ENCODE results near the gene SLX9.
"Not testable (repeated sequence)": the region's sequence is repeated elsewhere in the genome, so short reads cannot be mapped to it uniquely, and the experiment has no call there.

Gene SLX9

DNA sequence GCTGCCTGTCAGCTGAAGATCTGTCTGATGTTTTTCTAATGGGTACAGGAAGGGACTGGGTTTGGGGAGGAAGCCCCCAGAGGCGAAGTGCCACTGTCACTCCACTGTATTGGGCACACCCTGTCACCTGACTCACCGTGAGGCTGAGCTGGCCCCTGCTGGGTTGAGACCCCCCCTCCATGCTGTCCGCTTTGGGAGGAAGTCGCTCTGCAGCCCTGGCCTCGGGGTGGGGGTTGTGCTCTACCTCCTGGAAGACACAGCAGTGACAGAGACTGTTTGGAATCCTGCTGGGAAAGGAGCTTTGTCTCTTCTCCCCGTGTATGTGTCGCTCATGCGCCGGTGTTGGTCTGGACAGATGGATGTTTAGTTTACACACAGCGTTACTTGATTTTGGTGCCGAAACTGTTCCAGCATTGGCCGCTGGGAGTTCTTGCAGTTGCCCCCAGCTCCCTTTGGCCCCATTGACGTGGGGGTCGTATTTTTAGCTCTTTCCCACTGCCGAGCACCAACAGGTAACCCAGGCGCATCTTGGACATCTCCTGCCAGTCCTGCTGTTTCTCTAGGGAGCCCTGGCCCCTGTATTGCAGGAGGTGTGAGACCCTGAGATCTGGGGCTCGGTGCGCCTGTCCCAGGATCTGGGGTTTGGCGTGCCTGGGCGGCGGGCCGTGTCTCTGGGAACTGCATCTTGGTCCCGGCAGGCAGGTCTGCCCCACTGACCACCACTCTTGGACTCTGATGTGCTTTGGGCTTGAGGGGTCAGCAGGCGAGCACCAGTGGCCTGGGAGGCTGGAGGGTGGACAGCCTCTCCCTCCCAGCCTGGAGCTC is 30.3 kb downstream of the SLX9 start:
- Histone ChIP-seq H3K9me3 (ENCODE audit: insufficient read depth, low read depth, low read length) (no peaks in the 10 kb centered on the region), H3K4me1 (ENCODE audit: insufficient read depth, low read length) (no peaks in the 10 kb centered on the region), H3K27ac (ENCODE audit: low read depth, low read length) (no peak overlapping the region), H3K36me3 (ENCODE audit: insufficient read depth, low read length) (peaks cover 39% of the 10 kb centered on the region), H3K4me3 (ENCODE audit: low read length) (no peak overlapping the region), H3K9ac (ENCODE audit: low read depth, low read length) (no peak overlapping the region), H3K27me3 (ENCODE audit: insufficient read depth, low read length) (no peaks in the 10 kb centered on the region)
- 83% methylated on average over 24 of the region's 24 CpGs for WGBS

DNA sequence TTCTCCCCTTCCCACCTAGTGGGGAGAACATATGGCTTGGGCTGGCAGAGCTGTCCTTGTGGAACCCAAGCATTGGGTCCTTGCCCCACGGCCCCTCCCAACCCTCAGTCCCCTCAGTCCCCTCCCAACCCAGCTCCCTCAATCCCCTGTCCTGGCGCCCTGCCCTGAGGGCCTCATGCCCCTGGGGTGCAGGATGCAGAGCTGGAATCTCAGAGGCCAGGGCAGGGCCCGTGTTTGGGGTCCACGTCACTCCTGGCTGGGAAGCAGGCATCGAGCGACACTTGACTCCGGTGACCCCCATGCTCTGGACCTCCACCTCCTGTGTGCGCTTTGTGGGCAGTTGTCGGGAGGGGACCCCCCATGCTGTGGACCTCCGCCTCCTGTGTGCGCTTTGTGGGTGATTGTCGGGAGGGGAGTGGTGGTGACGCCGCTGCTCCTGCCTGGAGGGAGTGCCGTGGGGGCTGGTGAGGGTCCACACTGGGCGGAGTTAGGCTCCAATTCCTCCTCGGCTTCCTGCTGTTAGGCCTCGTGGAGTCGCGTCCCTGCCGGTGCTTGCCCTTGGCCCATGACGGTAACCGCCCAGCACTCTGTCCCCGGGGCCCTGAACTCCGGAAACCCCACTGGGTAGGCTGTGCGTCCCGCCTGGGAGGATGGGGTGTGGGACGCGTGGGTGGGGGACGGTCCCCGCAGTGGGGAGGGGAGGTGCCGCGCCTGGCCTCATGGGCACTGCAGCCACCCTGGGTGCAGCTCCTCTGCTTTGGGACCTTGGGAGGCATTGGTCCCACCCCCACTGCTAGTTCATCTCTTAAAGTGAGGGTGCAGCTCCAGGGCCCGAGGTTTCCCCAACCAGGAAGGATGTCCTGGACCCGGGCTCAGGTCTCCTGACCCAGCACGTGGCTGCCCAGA is 31.2 kb downstream of the SLX9 start:
- Histone ChIP-seq H3K27me3 (ENCODE audit: insufficient read depth, low read length) (no peaks in the 10 kb centered on the region), H3K9ac (ENCODE audit: low read depth, low read length) (no peak overlapping the region), H3K4me1 (ENCODE audit: insufficient read depth, low read length) (no peaks in the 10 kb centered on the region), H3K36me3 (ENCODE audit: insufficient read depth, low read length) (peaks cover 35% of the 10 kb centered on the region), H3K27ac (ENCODE audit: low read depth, low read length) (no peak overlapping the region), H3K9me3 (ENCODE audit: insufficient read depth, low read depth, low read length) (no peaks in the 10 kb centered on the region), H3K4me3 (ENCODE audit: low read length) (no peak overlapping the region)
- WGBS: 83% methylated on average over 36 of the region's 36 CpGs

DNA sequence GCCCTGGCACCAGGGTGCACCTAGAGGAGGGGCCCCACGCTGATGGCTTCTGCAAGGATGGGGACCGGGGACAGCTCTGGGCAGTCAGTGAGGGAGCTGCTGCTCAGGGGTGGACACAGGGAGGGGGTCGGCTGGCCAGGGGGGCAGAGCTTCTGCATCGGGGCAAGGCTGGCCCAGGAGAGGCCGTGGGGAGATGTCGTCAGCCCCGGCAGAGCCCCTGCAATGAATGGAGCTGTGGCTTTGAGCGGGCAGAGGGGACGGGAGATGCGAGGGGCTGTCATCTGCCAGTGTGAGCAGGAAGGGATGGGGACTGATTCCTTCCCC is 31.8 kb downstream of the SLX9 start:
- Histone ChIP-seq H3K9ac (ENCODE audit: low read depth, low read length) (no peak overlapping the region), H3K27ac (ENCODE audit: low read depth, low read length) (no peak overlapping the region), H3K27me3 (ENCODE audit: insufficient read depth, low read length) (no peaks in the 10 kb centered on the region), H3K9me3 (ENCODE audit: insufficient read depth, low read depth, low read length) (no peaks in the 10 kb centered on the region), H3K36me3 (ENCODE audit: insufficient read depth, low read length) (peaks cover 36% of the 10 kb centered on the region), H3K4me1 (ENCODE audit: insufficient read depth, low read length) (no peaks in the 10 kb centered on the region), H3K4me3 (ENCODE audit: low read length) (no peak overlapping the region)
- WGBS: 78% methylated on average over 10 of the region's 10 CpGs

DNA sequence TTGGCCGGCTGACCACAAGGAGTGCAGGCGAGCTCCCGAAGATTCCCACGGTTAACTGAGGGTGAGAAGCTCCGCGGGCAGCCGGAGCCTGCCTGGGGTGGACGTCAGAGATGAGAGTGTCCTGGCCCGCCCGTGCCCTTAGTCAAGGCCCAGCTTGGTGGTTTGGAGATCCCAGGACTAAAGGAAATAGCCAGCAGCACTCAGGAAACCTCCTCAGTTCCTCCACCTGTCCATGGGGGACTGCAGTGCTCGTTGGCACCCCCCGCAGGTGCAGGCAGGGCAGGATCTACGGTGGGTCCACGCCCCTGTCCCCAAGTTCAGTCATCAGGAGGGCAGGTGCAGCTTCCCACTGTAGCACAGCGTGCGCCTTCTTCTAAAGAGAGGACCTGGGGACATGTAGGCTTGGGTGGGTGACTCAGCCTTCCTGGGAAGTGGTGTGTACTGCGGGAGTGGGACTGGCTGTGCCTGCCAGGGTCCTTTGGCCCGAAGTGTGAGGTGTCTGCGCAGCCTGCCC is 32.5 kb downstream of the SLX9 start:
- peak overlapping the region; percentile 30; the same call in 1 of the 2 replicates for H3K27ac ChIP-seq (ENCODE audit: low read depth, low read length)
- 91% methylated on average over 19 of the region's 19 CpGs for WGBS
- H3K9me3 ChIP-seq (ENCODE audit: insufficient read depth, low read depth, low read length): no peaks in the 10 kb centered on the region
- H3K27me3 ChIP-seq (ENCODE audit: insufficient read depth, low read length): no peaks in the 10 kb centered on the region
- H3K9ac ChIP-seq (ENCODE audit: low read depth, low read length): no peak overlapping the region
- H3K36me3 ChIP-seq (ENCODE audit: insufficient read depth, low read length): peaks cover 38% of the 10 kb centered on the region
- no peaks in the 10 kb centered on the region for H3K4me1 ChIP-seq (ENCODE audit: insufficient read depth, low read length)
- H3K4me3 ChIP-seq (ENCODE audit: low read length): no peak overlapping the region

DNA sequence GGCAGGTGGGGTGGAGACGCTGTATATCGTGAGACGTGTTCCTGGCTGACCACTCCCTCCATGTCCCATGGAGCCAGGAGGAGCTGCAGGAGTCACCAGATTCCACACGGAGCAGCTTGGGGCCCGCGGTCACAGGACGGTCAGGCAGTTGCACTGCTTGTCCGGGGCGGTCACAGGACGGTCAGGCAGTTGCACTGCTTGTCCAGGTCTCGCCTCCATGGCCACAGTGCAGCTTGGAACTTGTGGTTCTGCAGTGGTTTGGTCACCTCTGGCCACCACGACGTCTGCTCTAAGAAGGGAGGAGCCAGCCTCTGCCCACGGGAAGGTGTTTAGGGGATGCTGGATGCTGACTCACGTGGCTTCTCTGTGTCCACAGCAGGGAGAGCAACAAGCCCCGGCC is 33.0 kb downstream of the SLX9 start:
- Histone ChIP-seq H3K36me3 (ENCODE audit: insufficient read depth, low read length) (peaks cover 33% of the 10 kb centered on the region), H3K27ac (ENCODE audit: low read depth, low read length) (no peak overlapping the region), H3K9me3 (ENCODE audit: insufficient read depth, low read depth, low read length) (no peaks in the 10 kb centered on the region)

DNA sequence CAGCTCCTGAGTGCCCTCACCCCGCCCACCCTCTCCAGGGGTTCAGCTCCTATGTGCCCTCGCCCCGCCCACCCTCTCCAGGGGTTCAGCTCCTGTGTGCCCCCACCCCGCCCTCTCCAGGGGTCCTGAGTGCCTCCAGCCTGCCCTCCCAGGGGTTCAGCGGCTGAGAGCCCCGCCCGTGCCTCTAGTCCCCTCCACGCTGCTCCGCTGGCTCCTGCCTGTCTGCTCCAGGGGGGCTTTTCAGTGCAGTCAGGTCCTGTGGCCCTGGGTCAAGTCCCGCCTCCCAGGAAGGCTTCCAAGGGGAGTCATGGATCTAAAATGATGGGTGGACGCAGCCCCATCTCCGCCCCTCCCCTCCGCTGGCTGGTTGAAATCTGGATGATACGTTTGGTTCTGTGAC is 33.8 kb downstream of the SLX9 start:
- Histone ChIP-seq H3K27me3 (ENCODE audit: insufficient read depth, low read length) (no peaks in the 10 kb centered on the region), H3K4me3 (ENCODE audit: low read length) (no peak overlapping the region), H3K4me1 (ENCODE audit: insufficient read depth, low read length) (no peaks in the 10 kb centered on the region), H3K36me3 (ENCODE audit: insufficient read depth, low read length) (peaks cover 27% of the 10 kb centered on the region), H3K27ac (ENCODE audit: low read depth, low read length) (no peak overlapping the region), H3K9me3 (ENCODE audit: insufficient read depth, low read depth, low read length) (no peaks in the 10 kb centered on the region), H3K9ac (ENCODE audit: low read depth, low read length) (no peak overlapping the region)
- WGBS: 95% methylated on average over 13 of the region's 14 CpGs

More for the DNA sequence above, 33.0 kb downstream of the SLX9 start:
- 89% methylated on average over 16 of the region's 16 CpGs for WGBS
- Histone ChIP-seq H3K9ac (ENCODE audit: low read depth, low read length) (no peak overlapping the region), H3K4me3 (ENCODE audit: low read length) (no peak overlapping the region), H3K27me3 (ENCODE audit: insufficient read depth, low read length) (no peaks in the 10 kb centered on the region), H3K4me1 (ENCODE audit: insufficient read depth, low read length) (no peaks in the 10 kb centered on the region)

DNA sequence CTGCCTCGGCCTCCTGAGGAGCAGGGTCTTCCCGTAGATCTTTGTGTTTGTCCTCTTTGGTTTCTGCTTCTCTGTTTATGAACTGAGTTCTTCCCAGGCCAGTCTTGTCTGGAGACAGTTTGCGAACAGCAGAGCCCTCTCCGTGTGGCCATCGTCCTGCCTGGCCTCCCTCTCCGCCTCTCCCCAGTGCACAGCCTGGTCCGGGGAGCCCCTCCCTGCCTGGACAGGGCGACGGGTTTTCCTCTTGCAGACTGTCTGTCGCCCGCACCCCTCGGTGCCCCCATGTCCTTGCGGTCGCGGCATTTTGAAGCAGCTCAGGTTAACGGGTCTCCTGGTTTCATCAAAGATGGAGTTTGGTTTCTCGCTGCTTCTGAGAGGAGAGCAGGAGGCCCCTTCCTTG is 34.8 kb downstream of the SLX9 start:
- no peaks in the 10 kb centered on the region for H3K27me3 ChIP-seq (ENCODE audit: insufficient read depth, low read length)
- 0 out of 2 replicates have a peak overlapping the region, but pooled peaks have one; percentile 18 for H3K27ac ChIP-seq (ENCODE audit: low read depth, low read length)
- H3K9me3 ChIP-seq (ENCODE audit: insufficient read depth, low read depth, low read length): no peaks in the 10 kb centered on the region
- no peak overlapping the region for H3K4me3 ChIP-seq (ENCODE audit: low read length)
- H3K9ac ChIP-seq (ENCODE audit: low read depth, low read length): no peak overlapping the region
- H3K4me1 ChIP-seq (ENCODE audit: insufficient read depth, low read length): no peaks in the 10 kb centered on the region
- peaks cover 21% of the 10 kb centered on the region for H3K36me3 ChIP-seq (ENCODE audit: insufficient read depth, low read length)
- WGBS: 98% methylated on average over 17 of the region's 17 CpGs

DNA sequence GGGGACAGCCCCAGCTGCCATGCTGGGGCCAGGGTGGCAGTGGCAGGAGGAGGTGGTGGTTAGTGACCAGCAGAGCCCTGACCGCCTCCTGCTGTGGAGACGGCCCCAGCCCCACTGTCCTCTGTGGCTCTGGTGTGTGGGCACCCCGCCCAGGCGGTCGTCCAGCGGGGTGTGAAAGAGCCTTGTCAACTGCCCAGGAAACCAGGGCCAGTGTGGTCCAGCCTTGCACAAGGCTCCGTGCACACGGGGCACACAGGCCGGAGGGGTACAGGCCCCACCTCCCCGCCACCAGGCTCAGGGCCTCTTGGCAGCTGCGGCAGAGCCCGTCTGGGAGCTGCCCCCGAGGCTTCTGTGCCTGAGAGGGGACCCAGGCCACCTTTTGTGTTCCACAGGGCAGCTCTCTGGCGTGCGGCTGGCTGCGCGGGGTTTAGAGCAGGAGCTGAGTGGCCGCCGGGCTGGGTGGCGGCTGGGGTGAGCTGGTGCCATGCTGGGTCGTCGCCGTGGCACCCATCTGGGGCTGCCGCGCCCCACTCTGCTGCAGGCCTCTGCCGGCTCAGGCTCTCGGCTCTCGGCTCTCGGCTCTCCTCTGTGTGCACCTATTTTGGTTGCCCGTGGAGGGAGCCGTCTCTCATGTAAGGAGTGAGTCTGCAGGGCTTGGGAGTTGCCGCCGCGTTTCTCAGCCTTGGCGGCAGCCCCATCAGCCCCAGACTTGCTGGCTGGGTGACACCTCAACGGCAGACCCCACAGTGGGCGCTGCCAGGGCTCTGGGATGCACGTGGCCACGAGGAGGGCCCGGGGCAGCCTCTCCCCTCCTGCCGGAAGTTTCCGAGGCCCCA is 36.1 kb downstream of the SLX9 start:
- H3K9me3 ChIP-seq (ENCODE audit: insufficient read depth, low read depth, low read length): no peaks in the 10 kb centered on the region
- H3K9ac ChIP-seq (ENCODE audit: low read depth, low read length): no peak overlapping the region
- 93% methylated on average over 42 of the region's 42 CpGs for WGBS
- no peaks in the 10 kb centered on the region for H3K27me3 ChIP-seq (ENCODE audit: insufficient read depth, low read length)
- H3K4me1 ChIP-seq (ENCODE audit: insufficient read depth, low read length): no peaks in the 10 kb centered on the region
- H3K27ac ChIP-seq (ENCODE audit: low read depth, low read length): no peak overlapping the region
- H3K4me3 ChIP-seq (ENCODE audit: low read length): no peak overlapping the region
- H3K36me3 ChIP-seq (ENCODE audit: insufficient read depth, low read length): peaks cover 15% of the 10 kb centered on the region

DNA sequence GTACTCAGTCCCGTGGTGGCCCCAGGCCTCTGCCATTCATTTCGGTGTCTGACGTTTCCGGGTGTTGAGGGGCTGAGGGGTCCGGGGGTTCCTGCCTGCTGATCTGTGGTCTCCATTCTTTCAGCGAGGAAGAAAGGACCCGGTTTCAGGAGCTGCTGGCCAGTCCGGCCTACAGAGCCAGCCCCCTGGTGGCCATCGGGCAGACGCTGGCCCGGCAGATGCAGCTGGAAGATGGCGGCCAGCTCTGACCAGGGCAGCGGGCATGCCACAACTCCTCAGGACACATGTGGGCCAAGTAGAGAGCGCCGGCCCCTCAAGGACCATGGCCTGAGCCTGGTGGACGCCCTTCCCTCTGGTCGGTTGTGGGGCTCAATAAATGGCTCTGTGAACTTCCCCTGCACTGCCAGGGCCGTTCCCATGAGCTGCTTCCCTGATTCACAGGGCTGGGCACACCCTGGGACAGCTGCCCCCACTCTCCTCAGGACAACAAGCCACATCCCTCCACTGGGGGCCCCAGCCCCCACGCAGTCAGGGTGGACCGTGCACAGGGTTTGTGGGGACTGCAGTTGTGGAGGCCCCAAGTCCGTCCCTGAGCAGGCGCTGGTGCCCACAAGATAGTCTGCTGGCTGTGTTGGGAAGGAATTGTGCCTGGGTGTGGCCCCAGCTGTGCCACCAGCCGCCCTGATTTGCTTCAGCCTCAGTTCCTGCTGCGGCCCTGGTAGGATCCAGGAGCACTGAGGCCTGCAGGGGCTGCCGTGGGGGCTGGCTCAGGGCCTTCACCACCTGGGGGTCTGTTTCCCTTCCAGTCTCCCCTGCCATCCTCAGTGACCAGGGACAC is 36.9 kb downstream of the SLX9 start:
- H3K9ac ChIP-seq (ENCODE audit: low read depth, low read length); H3K27ac ChIP-seq (ENCODE audit: low read depth, low read length); H3K4me1 ChIP-seq (ENCODE audit: insufficient read depth, low read length); H3K9me3 ChIP-seq (ENCODE audit: insufficient read depth, low read depth, low read length); H3K4me3 ChIP-seq (ENCODE audit: low read length); H3K27me3 ChIP-seq (ENCODE audit: insufficient read depth, low read length): not testable (repeated sequence)
- WGBS: 91% methylated on average over 25 of the region's 25 CpGs
- H3K36me3 ChIP-seq (ENCODE audit: insufficient read depth, low read length): peaks cover 14% of the 10 kb centered on the region

DNA sequence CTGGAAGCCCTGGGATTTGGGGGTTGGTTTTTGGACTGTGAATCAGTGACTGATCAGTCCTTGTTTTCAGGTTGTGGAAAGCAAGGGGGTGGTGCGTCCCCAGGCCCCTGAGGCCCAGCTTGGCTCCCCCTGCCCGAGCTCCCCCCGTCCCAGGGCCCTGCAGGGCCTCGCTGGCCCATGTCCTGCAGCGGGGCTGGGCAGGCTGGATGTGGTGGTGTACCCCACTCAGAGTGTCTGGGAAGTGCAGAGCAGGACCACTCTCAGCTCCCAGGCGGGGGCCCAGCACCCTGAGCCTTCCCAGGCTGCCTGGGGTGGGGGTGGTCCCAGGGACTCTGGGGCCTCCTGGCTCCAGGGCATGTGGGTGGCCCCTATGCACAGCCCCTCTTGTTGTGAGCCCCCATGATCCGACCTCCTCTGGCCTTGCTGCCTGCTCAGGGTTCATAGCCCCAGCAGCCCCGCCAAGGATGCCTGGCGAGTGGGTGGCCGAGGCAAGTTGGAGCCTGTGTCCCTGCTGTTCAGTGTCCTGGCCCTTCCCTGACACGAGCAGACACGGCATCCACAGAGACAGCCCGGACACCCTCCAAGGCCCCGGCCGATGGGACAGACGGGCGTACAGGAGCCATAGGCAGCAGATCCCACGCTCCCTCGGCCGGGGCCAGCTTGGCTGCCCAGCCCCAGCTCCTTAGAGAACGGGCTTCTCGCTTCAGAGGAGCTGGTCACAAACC is 37.9 kb downstream of the SLX9 start:
- H3K36me3 ChIP-seq (ENCODE audit: insufficient read depth, low read length): peaks cover 14% of the 10 kb centered on the region

More for the DNA sequence above, 37.9 kb downstream of the SLX9 start:
- no peak overlapping the region for H3K9ac ChIP-seq (ENCODE audit: low read depth, low read length)
- no peak overlapping the region for H3K27ac ChIP-seq (ENCODE audit: low read depth, low read length)
- H3K9me3 ChIP-seq (ENCODE audit: insufficient read depth, low read depth, low read length): no peaks in the 10 kb centered on the region
- H3K27me3 ChIP-seq (ENCODE audit: insufficient read depth, low read length): no peaks in the 10 kb centered on the region
- WGBS: 97% methylated on average over 22 of the region's 22 CpGs
- no peak overlapping the region for H3K4me3 ChIP-seq (ENCODE audit: low read length)
- H3K4me1 ChIP-seq (ENCODE audit: insufficient read depth, low read length): no peaks in the 10 kb centered on the region

Data from HUES64 (cell line).